ENCODE measurements around the gene CEBPE. TPM values are rescaled to one million over a fixed set of nuclear protein-coding genes. Genes with fewer than 3 reads are reported as not detected.

The CEBPE gene
- polyA plus RNA-seq, 2 donors, result 0.02 TPM; not detected in 1

GRCh38 chr14:23136566-23137133 is 17.6 kb upstream of the CEBPE start:
- peaks cover 0 to 7% of the 10 kb centered on the region in 2 donors for H3K4me1 ChIP-seq (ENCODE audit: control insufficient read depth in 2 of 2, insufficient read depth in 2 of 2, low read length in 1 of 2)
- H3K9me3 ChIP-seq (ENCODE audit: control insufficient read depth in 2 of 2, insufficient read depth in 1 of 2, low read depth in 1 of 2, low read length in 1 of 2), result no peaks in the 10 kb centered on the region
- H3K27me3 ChIP-seq (ENCODE audit: control insufficient read depth in 1 of 2, insufficient read depth in 2 of 2, low read length in 2 of 2), result no peaks in the 10 kb centered on the region
- no peak overlapping the region for H3K27ac ChIP-seq (ENCODE audit: low read depth in 2 of 2, low read length in 1 of 2)
- no peak overlapping the region for H3K4me3 ChIP-seq (ENCODE audit: low read depth in 1 of 2, low read length in 2 of 2)
- 94% methylated on average over 16 of the region's 16 CpGs for WGBS, 2 donors
- peaks cover 9 to 20% of the 10 kb centered on the region in 2 donors for H3K36me3 ChIP-seq (ENCODE audit: control insufficient read depth in 2 of 2, insufficient read depth in 2 of 2, low read length in 1 of 2)

- Histone ChIP-seq H3K36me3 (ENCODE audit: control insufficient read depth in 2 of 2, insufficient read depth in 2 of 2, low read length in 1 of 2) (peaks cover 5 to 13% of the 10 kb centered on the region in 2 donors), H3K4me3 (ENCODE audit: low read depth in 1 of 2, low read length in 2 of 2) (no peak overlapping the region), H3K27ac (ENCODE audit: low read depth in 2 of 2, low read length in 1 of 2) (no peak overlapping the region), H3K4me1 (ENCODE audit: control insufficient read depth in 2 of 2, insufficient read depth in 2 of 2, low read length in 1 of 2) (peaks cover 0 to 12% of the 10 kb centered on the region in 2 donors), H3K27me3 (ENCODE audit: control insufficient read depth in 1 of 2, insufficient read depth in 2 of 2, low read length in 2 of 2) (no peaks in the 10 kb centered on the region), H3K9me3 (ENCODE audit: control insufficient read depth in 2 of 2, insufficient read depth in 1 of 2, low read depth in 1 of 2, low read length in 1 of 2) (no peaks in the 10 kb centered on the region)
- 57 to 68% methylated on average over 8 of the region's 8 CpGs for WGBS, 2 donors
Measured at GRCh38 chr14:23132970-23133369, 13.9 kb upstream of the CEBPE start.

- 85 to 91% methylated on average over 5 of the region's 5 CpGs for WGBS, 2 donors
- Histone ChIP-seq H3K4me3 (ENCODE audit: low read depth in 1 of 2, low read length in 2 of 2) (no peak overlapping the region), H3K27me3 (ENCODE audit: control insufficient read depth in 1 of 2, insufficient read depth in 2 of 2, low read length in 2 of 2) (no peaks in the 10 kb centered on the region), H3K9me3 (ENCODE audit: control insufficient read depth in 2 of 2, insufficient read depth in 1 of 2, low read depth in 1 of 2, low read length in 1 of 2) (no peaks in the 10 kb centered on the region), H3K27ac (ENCODE audit: low read depth in 2 of 2, low read length in 1 of 2) (peak overlapping the region in 1 of 2 donors; percentile 34), H3K36me3 (ENCODE audit: control insufficient read depth in 2 of 2, insufficient read depth in 2 of 2, low read length in 1 of 2) (peaks cover 0 to 15% of the 10 kb centered on the region in 2 donors), H3K4me1 (ENCODE audit: control insufficient read depth in 2 of 2, insufficient read depth in 2 of 2, low read length in 1 of 2) (peaks cover 0 to 5% of the 10 kb centered on the region in 2 donors)
Measured at GRCh38 chr14:23131482-23131881, 12.4 kb upstream of the CEBPE start.

GRCh38 chr14:23130871-23131270 is 11.8 kb upstream of the CEBPE start:
- H3K9me3 ChIP-seq (ENCODE audit: control insufficient read depth in 2 of 2, insufficient read depth in 1 of 2, low read depth in 1 of 2, low read length in 1 of 2), result no peaks in the 10 kb centered on the region
- no peak overlapping the region for H3K4me3 ChIP-seq (ENCODE audit: low read depth in 1 of 2, low read length in 2 of 2)
- no peak overlapping the region for H3K27ac ChIP-seq (ENCODE audit: low read depth in 2 of 2, low read length in 1 of 2)
- peaks cover 0 to 10% of the 10 kb centered on the region in 2 donors for H3K36me3 ChIP-seq (ENCODE audit: control insufficient read depth in 2 of 2, insufficient read depth in 2 of 2, low read length in 1 of 2)
- H3K4me1 ChIP-seq (ENCODE audit: control insufficient read depth in 2 of 2, insufficient read depth in 2 of 2, low read length in 1 of 2), result peaks cover 0 to 5% of the 10 kb centered on the region in 2 donors
- 72 to 73% methylated on average over 3 of the region's 3 CpGs for WGBS, 2 donors
- H3K27me3 ChIP-seq (ENCODE audit: control insufficient read depth in 1 of 2, insufficient read depth in 2 of 2, low read length in 2 of 2), result no peaks in the 10 kb centered on the region

- Histone ChIP-seq H3K27me3 (ENCODE audit: control insufficient read depth in 1 of 2, insufficient read depth in 2 of 2, low read length in 2 of 2) (no peaks in the 10 kb centered on the region), H3K9me3 (ENCODE audit: control insufficient read depth in 2 of 2, insufficient read depth in 1 of 2, low read depth in 1 of 2, low read length in 1 of 2) (no peaks in the 10 kb centered on the region), H3K4me1 (ENCODE audit: control insufficient read depth in 2 of 2, insufficient read depth in 2 of 2, low read length in 1 of 2) (peaks cover 0 to 5% of the 10 kb centered on the region in 2 donors), H3K27ac (ENCODE audit: low read depth in 2 of 2, low read length in 1 of 2) (peak overlapping the region in 1 of 2 donors; percentile 37), H3K36me3 (ENCODE audit: control insufficient read depth in 2 of 2, insufficient read depth in 2 of 2, low read length in 1 of 2) (peaks cover 0 to 10% of the 10 kb centered on the region in 2 donors), H3K4me3 (ENCODE audit: low read depth in 1 of 2, low read length in 2 of 2) (no peak overlapping the region)
- WGBS, 2 donors, result 67 to 73% methylated on average over 7 of the region's 7 CpGs
Measured at GRCh38 chr14:23129759-23130316, 10.8 kb upstream of the CEBPE start.

GRCh38 chr14:23128969-23129758 is 10.1 kb upstream of the CEBPE start:
- Histone ChIP-seq H3K36me3 (ENCODE audit: control insufficient read depth in 2 of 2, insufficient read depth in 2 of 2, low read length in 1 of 2) (peaks cover 0 to 10% of the 10 kb centered on the region in 2 donors), H3K4me1 (ENCODE audit: control insufficient read depth in 2 of 2, insufficient read depth in 2 of 2, low read length in 1 of 2) (peaks cover 0 to 5% of the 10 kb centered on the region in 2 donors), H3K27me3 (ENCODE audit: control insufficient read depth in 1 of 2, insufficient read depth in 2 of 2, low read length in 2 of 2) (no peaks in the 10 kb centered on the region), H3K4me3 (ENCODE audit: low read depth in 1 of 2, low read length in 2 of 2) (no peak overlapping the region), H3K27ac (ENCODE audit: low read depth in 2 of 2, low read length in 1 of 2) (peak overlapping the region in 1 of 2 donors; percentile 2), H3K9me3 (ENCODE audit: control insufficient read depth in 2 of 2, insufficient read depth in 1 of 2, low read depth in 1 of 2, low read length in 1 of 2) (no peaks in the 10 kb centered on the region)
- WGBS, 2 donors, result 91 to 93% methylated on average over 7 of the region's 7 CpGs

GRCh38 chr14:23127861-23128260 is 8.8 kb upstream of the CEBPE start:
- 83 to 89% methylated on average over 3 of the region's 3 CpGs for WGBS, 2 donors
- no peaks in the 10 kb centered on the region for H3K27me3 ChIP-seq (ENCODE audit: control insufficient read depth in 1 of 2, insufficient read depth in 2 of 2, low read length in 2 of 2)
- no peak overlapping the region for H3K27ac ChIP-seq (ENCODE audit: low read depth in 2 of 2, low read length in 1 of 2)
- peaks cover 2 to 16% of the 10 kb centered on the region in 2 donors for H3K4me1 ChIP-seq (ENCODE audit: control insufficient read depth in 2 of 2, insufficient read depth in 2 of 2, low read length in 1 of 2)
- peaks cover 0 to 10% of the 10 kb centered on the region in 2 donors for H3K36me3 ChIP-seq (ENCODE audit: control insufficient read depth in 2 of 2, insufficient read depth in 2 of 2, low read length in 1 of 2)
- no peak overlapping the region for H3K4me3 ChIP-seq (ENCODE audit: low read depth in 1 of 2, low read length in 2 of 2)
- H3K9me3 ChIP-seq (ENCODE audit: control insufficient read depth in 2 of 2, insufficient read depth in 1 of 2, low read depth in 1 of 2, low read length in 1 of 2), result no peaks in the 10 kb centered on the region

- 79 to 85% methylated on average over 8 of the region's 8 CpGs for WGBS, 2 donors
- no peak overlapping the region for H3K27ac ChIP-seq (ENCODE audit: low read depth in 2 of 2, low read length in 1 of 2)
- H3K4me1 ChIP-seq (ENCODE audit: control insufficient read depth in 2 of 2, insufficient read depth in 2 of 2, low read length in 1 of 2), result peaks cover 2 to 16% of the 10 kb centered on the region in 2 donors
- peaks cover 0 to 10% of the 10 kb centered on the region in 2 donors for H3K36me3 ChIP-seq (ENCODE audit: control insufficient read depth in 2 of 2, insufficient read depth in 2 of 2, low read length in 1 of 2)
- H3K4me3 ChIP-seq (ENCODE audit: low read depth in 1 of 2, low read length in 2 of 2), result no peak overlapping the region
- no peaks in the 10 kb centered on the region for H3K27me3 ChIP-seq (ENCODE audit: control insufficient read depth in 1 of 2, insufficient read depth in 2 of 2, low read length in 2 of 2)
- H3K9me3 ChIP-seq (ENCODE audit: control insufficient read depth in 2 of 2, insufficient read depth in 1 of 2, low read depth in 1 of 2, low read length in 1 of 2), result no peaks in the 10 kb centered on the region
Measured at GRCh38 chr14:23126548-23127278, 7.7 kb upstream of the CEBPE start.

GRCh38 chr14:23125933-23126524 is 7.0 kb upstream of the CEBPE start:
- peaks cover 0 to 6% of the 10 kb centered on the region in 2 donors for H3K36me3 ChIP-seq (ENCODE audit: control insufficient read depth in 2 of 2, insufficient read depth in 2 of 2, low read length in 1 of 2)
- 60 to 71% methylated on average over 9 of the region's 9 CpGs for WGBS, 2 donors
- H3K27ac ChIP-seq (ENCODE audit: low read depth in 2 of 2, low read length in 1 of 2), result no peak overlapping the region
- H3K27me3 ChIP-seq (ENCODE audit: control insufficient read depth in 1 of 2, insufficient read depth in 2 of 2, low read length in 2 of 2), result no peaks in the 10 kb centered on the region
- H3K4me3 ChIP-seq (ENCODE audit: low read depth in 1 of 2, low read length in 2 of 2), result no peak overlapping the region
- peaks cover 2 to 16% of the 10 kb centered on the region in 2 donors for H3K4me1 ChIP-seq (ENCODE audit: control insufficient read depth in 2 of 2, insufficient read depth in 2 of 2, low read length in 1 of 2)
- no peaks in the 10 kb centered on the region for H3K9me3 ChIP-seq (ENCODE audit: control insufficient read depth in 2 of 2, insufficient read depth in 1 of 2, low read depth in 1 of 2, low read length in 1 of 2)
